Measurements from ENCODE around the gene PFDN4. TPM values are rescaled to one million over a fixed set of nuclear protein-coding genes. Genes with fewer than 3 reads are reported as not detected.
"Not testable (repeated sequence)": the region's sequence is repeated elsewhere in the genome, so short reads cannot be mapped to it uniquely, and the experiment has no call there.

Gene PFDN4
- total RNA-seq, 2 donors from 2014 or later, result 43.2 to 44.8 TPM

GRCh38 chr20:54262671-54263070 is 54.8 kb downstream of the PFDN4 start:
- H3K27me3 ChIP-seq (replicated peaks; ENCODE audit: insufficient read depth), result no peaks in the 10 kb centered on the region
- intact Hi-C loops (cut with DNase I), result no loop called here
- no peak for DNase-seq (ENCODE audit: low spot score)
- no peaks in the 10 kb centered on the region for H3K4me1 ChIP-seq (replicated peaks)
- H3K4me3 ChIP-seq, result no peak overlapping the region
- 77% methylated on average over 4 of the region's 4 CpGs for WGBS
- no peak overlapping the region for H3K27ac ChIP-seq
- H3K9me3 ChIP-seq, result no peaks in the 10 kb centered on the region
- H3K36me3 ChIP-seq, result no peaks in the 10 kb centered on the region
- TF ChIP-seq, protein P1, sequence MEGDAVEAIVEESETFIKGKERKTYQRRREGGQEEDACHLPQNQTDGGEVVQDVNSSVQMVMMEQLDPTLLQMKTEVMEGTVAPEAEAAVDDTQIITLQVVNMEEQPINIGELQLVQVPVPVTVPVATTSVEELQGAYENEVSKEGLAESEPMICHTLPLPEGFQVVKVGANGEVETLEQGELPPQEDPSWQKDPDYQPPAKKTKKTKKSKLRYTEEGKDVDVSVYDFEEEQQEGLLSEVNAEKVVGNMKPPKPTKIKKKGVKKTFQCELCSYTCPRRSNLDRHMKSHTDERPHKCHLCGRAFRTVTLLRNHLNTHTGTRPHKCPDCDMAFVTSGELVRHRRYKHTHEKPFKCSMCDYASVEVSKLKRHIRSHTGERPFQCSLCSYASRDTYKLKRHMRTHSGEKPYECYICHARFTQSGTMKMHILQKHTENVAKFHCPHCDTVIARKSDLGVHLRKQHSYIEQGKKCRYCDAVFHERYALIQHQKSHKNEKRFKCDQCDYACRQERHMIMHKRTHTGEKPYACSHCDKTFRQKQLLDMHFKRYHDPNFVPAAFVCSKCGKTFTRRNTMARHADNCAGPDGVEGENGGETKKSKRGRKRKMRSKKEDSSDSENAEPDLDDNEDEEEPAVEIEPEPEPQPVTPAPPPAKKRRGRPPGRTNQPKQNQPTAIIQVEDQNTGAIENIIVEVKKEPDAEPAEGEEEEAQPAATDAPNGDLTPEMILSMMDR (IDR thresholded peaks at IDR 0.05), result no peak
- TF ChIP-seq POLR2AphosphoS5 (IDR thresholded peaks at IDR 0.05) (no peak), POLR2A (IDR thresholded peaks at IDR 0.05) (no peak)

DNA sequence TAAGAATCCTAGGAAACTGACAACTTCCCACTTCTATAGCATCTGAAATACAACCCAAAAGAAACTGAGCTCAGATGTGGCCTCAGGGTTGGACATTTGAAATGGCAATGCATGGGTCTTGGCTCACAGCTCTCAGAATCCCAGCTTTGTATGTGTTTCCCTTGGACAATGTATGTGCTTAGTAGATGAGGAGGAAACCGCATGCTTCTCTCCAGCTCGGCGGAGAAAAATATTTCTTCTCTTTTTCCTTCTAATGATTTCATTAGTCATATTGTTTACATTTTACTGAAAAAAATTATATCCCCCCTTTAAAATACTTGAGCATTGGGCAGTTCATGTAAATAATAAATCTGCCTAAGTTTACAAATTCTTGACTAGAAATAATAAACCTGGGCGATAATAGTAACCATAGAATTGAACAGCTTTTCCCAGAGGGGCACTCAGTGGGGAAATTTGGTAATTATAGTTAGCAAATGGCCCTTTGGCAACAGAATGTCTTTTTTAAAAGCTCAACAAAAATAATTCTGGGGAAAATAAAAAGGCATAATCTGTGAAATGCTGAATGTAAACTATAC is 55.3 kb downstream of the PFDN4 start:
- 71% methylated on average over 4 of the region's 4 CpGs for WGBS
- H3K27ac ChIP-seq, result no peak overlapping the region
- H3K4me1 ChIP-seq (replicated peaks), result no peaks in the 10 kb centered on the region
- H3K4me3 ChIP-seq, result no peak overlapping the region
- no peak for DNase-seq (ENCODE audit: low spot score)
- H3K27me3 ChIP-seq (replicated peaks; ENCODE audit: insufficient read depth), result no peaks in the 10 kb centered on the region
- TF ChIP-seq, protein P1 (IDR thresholded peaks at IDR 0.05), result no peak
- TF ChIP-seq POLR2AphosphoS5 (IDR thresholded peaks at IDR 0.05) (no peak), POLR2A (IDR thresholded peaks at IDR 0.05) (no peak)
- no peaks in the 10 kb centered on the region for H3K9me3 ChIP-seq
- intact Hi-C loops (cut with DNase I), result no loop called here
- H3K36me3 ChIP-seq, result no peaks in the 10 kb centered on the region

DNA sequence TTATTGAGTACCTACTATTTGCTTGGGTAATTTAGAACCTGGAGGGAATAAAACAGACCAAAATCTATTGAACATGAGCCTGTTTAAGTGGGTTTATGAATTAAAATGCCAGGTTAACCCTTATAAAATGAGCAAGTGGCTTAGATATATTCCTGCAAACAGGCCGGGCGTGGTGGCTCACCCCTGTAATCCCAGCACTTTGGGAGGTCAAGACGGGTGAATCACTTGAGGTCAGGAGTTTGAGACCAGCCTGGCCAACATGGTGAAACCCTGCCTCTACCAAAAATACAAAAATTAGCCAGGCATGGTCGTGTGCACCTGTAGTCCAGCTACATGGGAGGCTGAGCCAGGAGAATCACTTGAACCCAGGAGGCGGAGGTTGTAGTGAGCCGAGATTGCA is 57.9 kb downstream of the PFDN4 start:
- H3K9me3 ChIP-seq; H3K36me3 ChIP-seq; DNase-seq (ENCODE audit: low spot score); H3K4me3 ChIP-seq; H3K4me1 ChIP-seq (replicated peaks); H3K27me3 ChIP-seq (replicated peaks; ENCODE audit: insufficient read depth); intact Hi-C loops (cut with DNase I); H3K27ac ChIP-seq: not testable (repeated sequence)
- 89% methylated on average over 6 of the region's 6 CpGs for WGBS

DNA sequence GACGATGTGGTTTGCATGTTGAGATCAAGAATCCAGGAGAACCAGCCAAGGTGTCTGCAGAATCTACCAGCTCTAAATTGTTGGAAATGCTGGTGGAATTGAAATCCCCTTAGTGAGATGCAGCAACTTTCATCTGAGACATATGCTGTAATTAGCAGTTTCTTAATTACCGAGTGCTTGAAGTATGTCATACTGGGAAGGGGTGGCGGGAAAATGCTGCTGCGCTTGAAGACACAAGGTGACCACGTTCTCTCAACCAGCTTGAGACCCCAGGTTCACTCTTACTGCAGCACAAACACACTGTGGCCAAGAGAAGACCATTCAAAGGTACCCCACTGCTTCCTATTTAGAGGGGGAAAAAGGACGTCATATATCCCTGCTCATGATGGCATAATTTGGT is 59.0 kb downstream of the PFDN4 start:
- TF ChIP-seq POLR2AphosphoS5 (IDR thresholded peaks at IDR 0.05) (no peak), POLR2A (IDR thresholded peaks at IDR 0.05) (no peak)
- TF ChIP-seq, protein P1 (IDR thresholded peaks at IDR 0.05), result no peak
- intact Hi-C loops (cut with DNase I), result no loop called here
- no peaks in the 10 kb centered on the region for H3K27me3 ChIP-seq (replicated peaks; ENCODE audit: insufficient read depth)
- H3K4me1 ChIP-seq (replicated peaks), result no peaks in the 10 kb centered on the region
- 90% methylated on average over 6 of the region's 6 CpGs for WGBS
- no peak for DNase-seq (ENCODE audit: low spot score)
- no peaks in the 10 kb centered on the region for H3K36me3 ChIP-seq
- no peak overlapping the region for H3K4me3 ChIP-seq
- no peaks in the 10 kb centered on the region for H3K9me3 ChIP-seq
- H3K27ac ChIP-seq, result no peak overlapping the region

DNA sequence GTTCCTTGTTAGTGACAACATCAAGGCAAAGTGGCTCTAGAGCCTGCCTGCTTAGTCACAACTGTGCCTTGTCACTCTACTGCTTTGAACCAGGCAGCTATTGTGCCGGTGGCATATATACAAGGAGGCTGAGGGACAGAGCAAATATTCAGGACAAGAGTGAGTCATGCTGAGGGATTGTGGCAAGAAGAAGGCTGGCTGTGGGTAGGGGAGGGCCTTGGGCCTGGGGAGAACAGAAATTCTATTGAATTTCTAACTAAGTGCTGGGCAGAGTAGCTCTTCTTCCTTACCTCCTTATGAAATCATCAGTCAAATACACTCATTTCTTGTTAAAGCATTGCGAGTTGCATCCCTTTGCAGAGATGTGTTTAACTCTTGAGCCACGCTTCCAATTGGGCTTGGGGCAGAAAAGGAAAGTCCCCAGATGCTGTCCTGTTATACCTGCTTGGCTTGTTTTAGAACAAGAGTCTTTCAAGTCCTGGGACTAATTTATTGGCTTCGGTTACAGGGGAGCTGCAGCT is 59.7 kb downstream of the PFDN4 start:
- intact Hi-C loops (cut with DNase I), result no loop called here

More for the DNA sequence above, 59.7 kb downstream of the PFDN4 start:
- Histone ChIP-seq H3K4me1 (replicated peaks) (no peaks in the 10 kb centered on the region), H3K4me3 (no peak overlapping the region), H3K9me3 (no peaks in the 10 kb centered on the region), H3K27ac (no peak overlapping the region), H3K27me3 (replicated peaks; ENCODE audit: insufficient read depth) (no peaks in the 10 kb centered on the region), H3K36me3 (no peaks in the 10 kb centered on the region)
- TF ChIP-seq POLR2A (IDR thresholded peaks at IDR 0.05), result no peak
- TF ChIP-seq, protein P1 (IDR thresholded peaks at IDR 0.05), result no peak
- TF ChIP-seq POLR2AphosphoS5 (IDR thresholded peaks at IDR 0.05), result no peak
- DNase-seq (ENCODE audit: low spot score), result peak; percentile 7
- WGBS, result 46% methylated on average over 4 of the region's 4 CpGs
